Endothelial cell of umbilical vein (primary cell): ENCODE measurements around the gene RAB31. TPM values are rescaled to one million over a fixed set of nuclear protein-coding genes. Genes with fewer than 3 reads are reported as not detected.

ENCODE experiments used
- BruUV-seq: library from RNA; stranded (reverse); fragments of 400-500 nt; replicated peaks from 2 replicates; lab custom pipeline; 2021; lab: Mats Ljungman, UMichigan
- CTCF ChIA-PET: fragments of 300-600, 350-600 bp; sonication (Branson Sonifier 250); formaldehyde crosslinking; loops from one replicate; lab custom pipeline; 2021; ENCODE audit warnings: antibody characterized with exemption, inconsistent platforms; lab: Charles Lee
- POLR2A ChIA-PET: fragments of 300-600, 350-600 bp; sonication (Branson Sonifier 250); formaldehyde crosslinking; loops from one replicate; lab custom pipeline; 2021; ENCODE audit warnings: antibody characterized with exemption, inconsistent platforms; lab: Charles Lee
- DNase-seq: peaks from one replicate; pipeline ENCODE4 v3.0.0-alpha.2; 2011; ENCODE audit warnings: low read depth, low spot score
- FAIRE-seq: peaks from 2 replicates; lab custom pipeline; 2011; peaks lifted over from hg19 to GRCh38; lab: Jason Lieb, UNC
- H2AFZ ChIP-seq: 2 replicates; pipeline ENCODE4 v1.6.0; 2012; ENCODE audit warnings: low read depth, low read length, control low read depth, inconsistent platforms
- H3K27ac ChIP-seq: 2 replicates; pipeline ENCODE4 v1.5.1; 2011; ENCODE audit warnings: low read depth, mild to moderate bottlenecking, control low read depth, low read length, moderate library complexity; ENCODE audit not compliant: insufficient read depth
- H3K27me3 ChIP-seq, 2 experiments: 2 replicates each; pipeline versions ENCODE4 v1.6.0 to v1.6.1; 2011; ENCODE audit warnings: low read length in 2 of 2, mixed read lengths in 1 of 2; ENCODE audit not compliant: control insufficient read depth in 2 of 2, insufficient read depth in 2 of 2
- H3K36me3 ChIP-seq, 2 experiments: 2 replicates in 1 of 2; 3 replicates in 1 of 2; pipeline ENCODE4 v1.5.1; 2011; ENCODE audit warnings: low read length in 2 of 2, mild to moderate bottlenecking in 1 of 2, moderate library complexity in 1 of 2; ENCODE audit not compliant: control insufficient read depth in 2 of 2, insufficient read depth in 2 of 2; ENCODE audit errors: extremely low read depth in 1 of 2
- H3K4me1 ChIP-seq: 3 replicates; pipeline ENCODE4 v1.5.1; 2011; ENCODE audit warnings: mild to moderate bottlenecking, low read length; ENCODE audit not compliant: control insufficient read depth, insufficient read depth; ENCODE audit errors: extremely low read depth
- H3K4me2 ChIP-seq: 2 replicates; pipeline ENCODE4 v1.6.1; 2011; ENCODE audit warnings: low read length, control low read depth, mixed read lengths; ENCODE audit not compliant: insufficient read depth
- H3K4me3 ChIP-seq, 3 experiments: fragments of 200-600 bp in 1 of 3; sonication (generic), shearing (Covaris generic) in 1 of 3; replicated peaks in 1 of 3; 2 replicates each; pipeline ENCODE4 v1.5.1; 2011 to 2016; ENCODE audit warnings: control low read depth in 3 of 3, low read length in 3 of 3, mild to moderate bottlenecking in 2 of 3, inconsistent platforms in 1 of 3, low read depth in 1 of 3, moderate library complexity in 1 of 3; ENCODE audit not compliant: insufficient read depth in 1 of 3
- H3K79me2 ChIP-seq: 2 replicates; pipeline ENCODE4 v1.6.0; 2012; ENCODE audit warnings: low read length, inconsistent platforms; ENCODE audit not compliant: control insufficient read depth, insufficient read depth
- H3K9ac ChIP-seq: replicated peaks from 2 replicates; pipeline ENCODE3; 2011; ENCODE audit warnings: low read length, control low read depth; ENCODE audit not compliant: insufficient read depth; ENCODE audit errors: extremely low read depth
- H3K9me1 ChIP-seq: replicated peaks from 3 replicates; pipeline ENCODE4 v1.6.0; 2011; ENCODE audit warnings: mild to moderate bottlenecking, low read length; ENCODE audit not compliant: control insufficient read depth, insufficient read depth; ENCODE audit errors: extremely low read depth
- H3K9me3 ChIP-seq: replicated peaks from 2 replicates; pipeline ENCODE4 v1.5.1; 2012; ENCODE audit warnings: low read length, inconsistent platforms; ENCODE audit not compliant: control insufficient read depth, insufficient read depth
- H4K20me1 ChIP-seq: replicated peaks from 2 replicates; pipeline ENCODE3; 2011; ENCODE audit warnings: mild to moderate bottlenecking, low read length; ENCODE audit not compliant: control insufficient read depth, insufficient read depth; ENCODE audit errors: extremely low read depth
- EZH2 ChIP-seq: IDR thresholded peaks from 2 replicates; pipeline ENCODE4 v1.6.1; 2012; ENCODE audit warnings: borderline replicate concordance, low read depth, mild to moderate bottlenecking, moderate library complexity, low read length, inconsistent platforms; ENCODE audit not compliant: severe bottlenecking
- FOS ChIP-seq: IDR thresholded peaks from 2 replicates; pipeline ENCODE4 v1.6.1; 2011; ENCODE audit warnings: mild to moderate bottlenecking, low read length, moderate library complexity, borderline replicate concordance; ENCODE audit not compliant: insufficient read depth
- GATA2 ChIP-seq: IDR thresholded peaks from 2 replicates; pipeline ENCODE4 v1.7.0; 2011; ENCODE audit warnings: low read depth, mild to moderate bottlenecking, moderate library complexity, mixed read lengths, low read length; ENCODE audit not compliant: insufficient read length, insufficient read depth
- JUN ChIP-seq: IDR thresholded peaks from 2 replicates; pipeline ENCODE4 v1.6.1; 2011; ENCODE audit warnings: borderline replicate concordance, low read depth; ENCODE audit not compliant: insufficient read length, insufficient read depth
- MYC ChIP-seq: IDR thresholded peaks from one replicate; pipeline ENCODE4 v1.6.1; 2011; ENCODE audit warnings: mild to moderate bottlenecking, low read depth, low read length
- POLR2A ChIP-seq: IDR thresholded peaks from 2 replicates; pipeline ENCODE4 v1.6.1; 2012; ENCODE audit warnings: low read depth, mild to moderate bottlenecking, control low read depth, low read length
- POLR2AphosphoS5 ChIP-seq: IDR thresholded peaks from 2 replicates; pipeline ENCODE4 v1.6.1; 2012; ENCODE audit warnings: low read depth, mild to moderate bottlenecking, control low read depth, low read length, moderate library complexity; ENCODE audit not compliant: insufficient read depth
- dilution Hi-C: fragments of 300-500 bp; cut with MboI; formaldehyde crosslinking; loops from one replicate; pipeline ENCODE4 v1.15.0; 2019; ENCODE audit warnings: low sequenced_read_pairs; ENCODE audit not compliant: extremely low pct_ligation_motif_present
- intact Hi-C: fragments of 100-400 bp; cut with micrococcal nuclease; formaldehyde crosslinking; loops from one replicate; pipeline ENCODE4 v1.10.0; 2022
- polyA plus RNA-seq, 4 experiments: library from polyadenylated mRNA; depleted of rRNA in 3 of 4; stranded (reverse) in 3 of 4; unstranded in 1 of 4; fragments of >200 nt; gene quantifications; 2 replicates each; pipeline versions ENCODE4 v1.2.1 to v1.2.3, GENCODE V29; 2011 to 2012; ENCODE audit warnings: missing spikeins in 1 of 4
- total RNA-seq: library from RNA; stranded (reverse); gene quantifications from 2 replicates; pipeline ENCODE4 v1.2.3, GENCODE V29; 2021
- TF ChIP-seq, protein P1 (sequence below), 2 donors: IDR thresholded peaks; 1 replicate in 1 of 2; 2 replicates in 1 of 2; pipeline ENCODE4 v1.5.1; 2011; ENCODE audit warnings: low read length in 2 of 2, mild to moderate bottlenecking in 2 of 2, moderate library complexity in 2 of 2, control low read depth in 1 of 2, inconsistent platforms in 1 of 2, low read depth in 1 of 2; ENCODE audit not compliant: insufficient read depth in 1 of 2; ENCODE audit errors: extremely low read depth in 1 of 2
- TF ChIP-seq, protein P2 (sequence below): IDR thresholded peaks from 2 replicates; pipeline ENCODE4 v1.6.1; 2011; ENCODE audit not compliant: insufficient read depth, insufficient read length

RAB31 gene
- total and polyA plus RNA-seq, 2 donors (not counting 3 experiments of a cell fraction or from before 2014, with no cell fraction given): 30.5 TPM

DNA sequence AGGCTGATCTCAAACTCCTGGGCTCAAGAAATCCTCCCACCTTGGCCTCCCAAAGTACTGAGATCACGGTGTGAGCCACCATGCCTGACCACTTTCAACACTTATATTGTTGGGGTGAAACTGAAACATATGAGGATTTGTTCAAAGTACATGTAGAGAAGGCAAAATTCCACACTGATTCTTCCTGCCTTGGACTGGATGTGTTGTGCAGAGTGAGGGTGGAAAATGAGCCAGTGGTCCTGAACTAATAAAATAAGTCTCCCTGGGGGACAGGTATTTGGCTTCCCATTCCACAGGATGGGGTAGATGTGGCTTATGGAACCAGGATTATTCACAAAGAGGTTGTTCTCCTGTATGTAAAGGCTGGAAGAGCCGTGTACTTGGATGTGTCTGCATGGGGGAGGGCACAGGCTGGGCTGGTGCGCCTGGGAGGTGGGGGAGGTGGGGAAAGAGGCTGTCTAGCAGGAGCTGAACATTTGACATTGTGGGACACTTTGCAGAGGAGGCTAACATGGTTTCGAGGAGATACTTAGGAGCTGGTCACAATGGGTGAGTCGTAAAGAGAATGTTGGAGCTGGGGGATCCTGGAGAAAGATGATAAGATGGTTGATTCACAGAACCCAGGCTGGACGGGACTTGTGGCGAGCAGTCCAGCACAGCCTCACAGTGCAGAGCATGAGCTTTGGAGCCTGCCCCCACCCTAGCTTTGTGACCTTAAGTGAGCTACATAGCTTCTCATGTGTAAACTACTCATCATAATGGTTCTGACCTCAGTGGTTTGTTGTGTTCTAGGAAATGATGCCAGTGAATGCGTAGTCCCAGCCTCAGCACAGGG, 177.3 kb downstream of the RAB31 start, which contains the start of gene TXNDC2:
Gene TXNDC2, plus strand, starts transcription at position 804 of the 835 bp plus-strand sequence. CDS start 708 bp downstream, outside the sequence.
- ChIA-PET CTCF (interaction anchor here (1.5 kb wide), 1 partner anchor 14 kb away, joined by 3 read pairs; no protein-coding TSS in a partner anchor), POLR2A (no interaction called here)
- FAIRE-seq: no peak
- no peaks in the 10 kb centered on the region for H3K27me3 ChIP-seq
- H3K9ac ChIP-seq: no peak within 1 kb of the TSS
- TF ChIP-seq MYC (no peak), JUN (no peak), GATA2 (no peak), POLR2AphosphoS5 (no peak), FOS (no peak), EZH2 (no peak), POLR2A (no peak)
- TF ChIP-seq, protein P1, sequence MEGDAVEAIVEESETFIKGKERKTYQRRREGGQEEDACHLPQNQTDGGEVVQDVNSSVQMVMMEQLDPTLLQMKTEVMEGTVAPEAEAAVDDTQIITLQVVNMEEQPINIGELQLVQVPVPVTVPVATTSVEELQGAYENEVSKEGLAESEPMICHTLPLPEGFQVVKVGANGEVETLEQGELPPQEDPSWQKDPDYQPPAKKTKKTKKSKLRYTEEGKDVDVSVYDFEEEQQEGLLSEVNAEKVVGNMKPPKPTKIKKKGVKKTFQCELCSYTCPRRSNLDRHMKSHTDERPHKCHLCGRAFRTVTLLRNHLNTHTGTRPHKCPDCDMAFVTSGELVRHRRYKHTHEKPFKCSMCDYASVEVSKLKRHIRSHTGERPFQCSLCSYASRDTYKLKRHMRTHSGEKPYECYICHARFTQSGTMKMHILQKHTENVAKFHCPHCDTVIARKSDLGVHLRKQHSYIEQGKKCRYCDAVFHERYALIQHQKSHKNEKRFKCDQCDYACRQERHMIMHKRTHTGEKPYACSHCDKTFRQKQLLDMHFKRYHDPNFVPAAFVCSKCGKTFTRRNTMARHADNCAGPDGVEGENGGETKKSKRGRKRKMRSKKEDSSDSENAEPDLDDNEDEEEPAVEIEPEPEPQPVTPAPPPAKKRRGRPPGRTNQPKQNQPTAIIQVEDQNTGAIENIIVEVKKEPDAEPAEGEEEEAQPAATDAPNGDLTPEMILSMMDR (IDR thresholded peaks at IDR 0.05; ENCODE audit: extremely low read depth in 1 of 2, insufficient read depth in 1 of 2, low read depth in 1 of 2, low read length in 2 of 2): no peak
- TF ChIP-seq, protein P2, sequence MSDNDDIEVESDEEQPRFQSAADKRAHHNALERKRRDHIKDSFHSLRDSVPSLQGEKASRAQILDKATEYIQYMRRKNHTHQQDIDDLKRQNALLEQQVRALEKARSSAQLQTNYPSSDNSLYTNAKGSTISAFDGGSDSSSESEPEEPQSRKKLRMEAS: no peak
- intact Hi-C loops (no loop called here), dilution Hi-C loops (no loop called here)
- H3K4me2 ChIP-seq: no peak within 1 kb of the TSS
- H3K36me3 ChIP-seq: no peaks in the 10 kb centered on the region
- no peak for DNase-seq
- no peak within 1 kb of the TSS for H2AFZ ChIP-seq
- H3K9me1 ChIP-seq: no peaks in the 10 kb centered on the region
- H3K27ac ChIP-seq: no peak within 1 kb of the TSS
- no TSS peak for BruUV-seq
- H4K20me1 ChIP-seq: no peaks in the 10 kb centered on the region
- H3K9me3 ChIP-seq: no peaks in the 10 kb centered on the region
- no peaks in the 10 kb centered on the region for H3K4me1 ChIP-seq
- no peaks in the 10 kb centered on the region for H3K79me2 ChIP-seq
- H3K4me3 ChIP-seq: no peak within 1 kb of the TSS
